ENCODE results near the gene BTBD6.
"Not testable (repeated sequence)": the region's sequence is repeated elsewhere in the genome, so short reads cannot be mapped to it uniquely, and the experiment has no call there.

BTBD6 gene

GRCh38 chr14:105269405-105269804, 21.1 kb downstream of the BTBD6 start:
- no peak for DNase-seq (ENCODE audit: low spot score)

- no peak for DNase-seq (ENCODE audit: low spot score)
These were observed 23.0 kb downstream of the BTBD6 start for GRCh38 chr14:105271224-105271890.

- DNase-seq (ENCODE audit: low spot score), result no peak
These were observed 24.3 kb downstream of the BTBD6 start for GRCh38 chr14:105272623-105273022.

GRCh38 chr14:105273062-105273461, 24.7 kb downstream of the BTBD6 start:
- no peak for DNase-seq (ENCODE audit: low spot score)

- no peak for DNase-seq (ENCODE audit: low spot score)
These were observed 26.3 kb downstream of the BTBD6 start for GRCh38 chr14:105274637-105275036.

- DNase-seq (ENCODE audit: low spot score), result no peak
These were observed 27.1 kb downstream of the BTBD6 start for GRCh38 chr14:105275267-105275946.

GRCh38 chr14:105277448-105277847, 29.1 kb downstream of the BTBD6 start:
- not testable (repeated sequence) for DNase-seq (ENCODE audit: low spot score)

GRCh38 chr14:105279642-105280361, 31.5 kb downstream of the BTBD6 start:
- DNase-seq (ENCODE audit: low spot score), result no peak

- no peak for DNase-seq (ENCODE audit: low spot score)
These were observed 32.2 kb downstream of the BTBD6 start for GRCh38 chr14:105280525-105280924.

GRCh38 chr14:105281371-105282097, 33.2 kb downstream of the BTBD6 start:
- DNase-seq (ENCODE audit: low spot score), result peak; percentile 55

GRCh38 chr14:105282098-105282725, 33.9 kb downstream of the BTBD6 start:
- DNase-seq (ENCODE audit: low spot score), result no peak

- no peak for DNase-seq (ENCODE audit: low spot score)
These were observed 34.7 kb downstream of the BTBD6 start for GRCh38 chr14:105283028-105283427.

- peak; percentile 47 for DNase-seq (ENCODE audit: low spot score)
These were observed 35.6 kb downstream of the BTBD6 start for GRCh38 chr14:105283899-105284298.

GRCh38 chr14:105285174-105285573, 36.8 kb downstream of the BTBD6 start:
- DNase-seq (ENCODE audit: low spot score), result no peak

GRCh38 chr14:105286759-105287144, 38.4 kb downstream of the BTBD6 start:
- no peak for DNase-seq (ENCODE audit: low spot score)

GRCh38 chr14:105287249-105288102, 39.1 kb downstream of the BTBD6 start:
- DNase-seq (ENCODE audit: low spot score), result no peak

- DNase-seq (ENCODE audit: low spot score), result not testable (repeated sequence)
These were observed 40.6 kb downstream of the BTBD6 start for GRCh38 chr14:105288936-105289335.

- DNase-seq (ENCODE audit: low spot score), result no peak
These were observed 42.5 kb downstream of the BTBD6 start for GRCh38 chr14:105290621-105291346.

- DNase-seq (ENCODE audit: low spot score), result peak; percentile 77
These were observed 44.7 kb downstream of the BTBD6 start for GRCh38 chr14:105292826-105293711.

Data from kidney capillary endothelial cell (primary cell).